ENCODE data around the gene COL16A1. TPM values are rescaled to one million over a fixed set of nuclear protein-coding genes. Genes with fewer than 3 reads are reported as not detected.

The COL16A1 gene
- total RNA-seq, 2 donors from 2014 or later, result 7.4 to 9.9 TPM

DNA sequence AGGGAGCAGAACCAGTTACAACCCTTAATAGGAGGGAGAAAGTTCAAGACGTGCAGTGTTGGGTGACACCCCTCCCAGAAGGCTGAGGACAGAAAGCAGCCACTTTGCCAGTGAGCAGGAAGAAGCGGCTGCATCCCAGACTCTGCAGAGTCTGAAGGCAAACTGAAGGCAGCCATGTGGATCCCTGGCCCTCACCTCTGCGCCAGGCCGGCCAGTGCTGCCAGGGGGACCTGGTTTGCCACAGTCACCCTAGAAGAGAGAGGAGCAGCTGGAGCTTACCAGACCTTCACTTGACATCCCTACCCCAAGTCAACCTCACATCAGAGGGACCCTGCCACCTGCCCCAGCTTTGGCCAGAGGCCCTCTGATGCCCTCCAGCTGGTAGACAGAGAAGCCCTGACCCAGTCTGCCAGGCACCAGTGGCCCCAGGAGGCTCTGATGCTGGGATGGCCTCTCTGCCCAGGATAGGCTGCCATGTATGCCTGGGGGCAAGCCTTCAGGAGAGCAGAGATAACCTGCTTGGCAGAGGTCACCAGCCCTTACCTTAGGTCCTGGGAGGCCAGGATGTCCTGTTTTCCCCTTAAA is 42.9 kb downstream of the COL16A1 start:
- H3K4me3 Mint-ChIP-seq, result no peak overlapping the region
- peaks cover 9% of the 10 kb centered on the region for H3K4me1 Mint-ChIP-seq
- H3K27me3 Mint-ChIP-seq (ENCODE audit: insufficient read depth), result no peaks in the 10 kb centered on the region
- no peaks in the 10 kb centered on the region for H3K36me3 Mint-ChIP-seq (ENCODE audit: low read depth)
- H3K9me3 ChIP-seq (ENCODE audit: control insufficient read depth, low read length), result no peaks in the 10 kb centered on the region
- TF ChIP-seq, protein P1, sequence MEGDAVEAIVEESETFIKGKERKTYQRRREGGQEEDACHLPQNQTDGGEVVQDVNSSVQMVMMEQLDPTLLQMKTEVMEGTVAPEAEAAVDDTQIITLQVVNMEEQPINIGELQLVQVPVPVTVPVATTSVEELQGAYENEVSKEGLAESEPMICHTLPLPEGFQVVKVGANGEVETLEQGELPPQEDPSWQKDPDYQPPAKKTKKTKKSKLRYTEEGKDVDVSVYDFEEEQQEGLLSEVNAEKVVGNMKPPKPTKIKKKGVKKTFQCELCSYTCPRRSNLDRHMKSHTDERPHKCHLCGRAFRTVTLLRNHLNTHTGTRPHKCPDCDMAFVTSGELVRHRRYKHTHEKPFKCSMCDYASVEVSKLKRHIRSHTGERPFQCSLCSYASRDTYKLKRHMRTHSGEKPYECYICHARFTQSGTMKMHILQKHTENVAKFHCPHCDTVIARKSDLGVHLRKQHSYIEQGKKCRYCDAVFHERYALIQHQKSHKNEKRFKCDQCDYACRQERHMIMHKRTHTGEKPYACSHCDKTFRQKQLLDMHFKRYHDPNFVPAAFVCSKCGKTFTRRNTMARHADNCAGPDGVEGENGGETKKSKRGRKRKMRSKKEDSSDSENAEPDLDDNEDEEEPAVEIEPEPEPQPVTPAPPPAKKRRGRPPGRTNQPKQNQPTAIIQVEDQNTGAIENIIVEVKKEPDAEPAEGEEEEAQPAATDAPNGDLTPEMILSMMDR (conservative IDR thresholded peaks at IDR 0.05), result no peak
- no peaks in the 10 kb centered on the region for H3K36me3 ChIP-seq (ENCODE audit: control insufficient read depth, insufficient read depth, low read length)
- peaks cover 5% of the 10 kb centered on the region for H3K4me1 ChIP-seq (ENCODE audit: control insufficient read depth, insufficient read depth, low read length)
- no peak for DNase-seq
- no peak overlapping the region for H3K27ac Mint-ChIP-seq
- no peak overlapping the region for H3K9ac ChIP-seq (ENCODE audit: extremely low read depth, low read length, poor library complexity, severe bottlenecking)
- no peak overlapping the region for H3K4me3 ChIP-seq (ENCODE audit: low read length)
- H3K27ac ChIP-seq (ENCODE audit: low read depth, low read length), result no peak overlapping the region
- no peaks in the 10 kb centered on the region for H3K27me3 ChIP-seq (ENCODE audit: control insufficient read depth, insufficient read depth, low read length, poor library complexity, severe bottlenecking)
- H3K9me3 Mint-ChIP-seq, result no peaks in the 10 kb centered on the region
- WGBS, 2 experiments (ENCODE audit: insufficient coverage in 1 of 2, insufficient read length in 1 of 2), result 90 to 95% methylated on average over 3 to 4 of the region's 4 CpGs

DNA sequence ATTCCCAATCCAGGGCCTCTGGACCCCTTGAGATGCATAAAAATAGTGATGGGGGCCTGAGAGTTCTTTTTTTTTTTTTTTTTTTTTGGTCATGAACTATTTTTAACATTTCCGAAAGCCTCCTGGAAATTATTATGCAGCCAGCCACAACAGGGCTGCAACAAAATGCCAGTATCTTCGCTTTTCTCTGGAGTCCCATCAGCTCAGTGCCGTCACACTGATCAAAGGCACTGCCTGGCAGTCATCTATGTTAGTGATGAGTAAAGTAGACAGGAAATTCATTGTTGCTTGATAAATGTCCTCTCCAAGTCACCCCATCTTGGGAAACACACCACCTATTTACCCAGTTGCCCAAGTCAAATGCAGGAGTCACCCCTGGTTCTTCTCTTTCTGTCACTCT is 43.9 kb downstream of the COL16A1 start:
- Mint-ChIP-seq H3K27ac (no peak overlapping the region), H3K27me3 (ENCODE audit: insufficient read depth) (peaks cover 1% of the 10 kb centered on the region), H3K9me3 (no peaks in the 10 kb centered on the region), H3K4me3 (no peak overlapping the region), H3K4me1 (peaks cover 16% of the 10 kb centered on the region), H3K36me3 (ENCODE audit: low read depth) (no peaks in the 10 kb centered on the region)
- WGBS, 2 experiments (ENCODE audit: insufficient coverage in 1 of 2, insufficient read length in 1 of 2), result 74% methylated on average over 3 of the region's 3 CpGs; no CpG with 5 or more reads in 1 of the 2 experiments
- Histone ChIP-seq H3K4me1 (ENCODE audit: control insufficient read depth, insufficient read depth, low read length) (peaks cover 9% of the 10 kb centered on the region), H3K9me3 (ENCODE audit: control insufficient read depth, low read length) (no peaks in the 10 kb centered on the region), H3K4me3 (ENCODE audit: low read length) (no peak overlapping the region), H3K9ac (ENCODE audit: extremely low read depth, low read length, poor library complexity, severe bottlenecking) (no peak overlapping the region), H3K36me3 (ENCODE audit: control insufficient read depth, insufficient read depth, low read length) (no peaks in the 10 kb centered on the region), H3K27me3 (ENCODE audit: control insufficient read depth, insufficient read depth, low read length, poor library complexity, severe bottlenecking) (no peaks in the 10 kb centered on the region), H3K27ac (ENCODE audit: low read depth, low read length) (no peak overlapping the region)
- TF ChIP-seq, protein P1 (conservative IDR thresholded peaks at IDR 0.05), result no peak
- DNase-seq, result no peak

DNA sequence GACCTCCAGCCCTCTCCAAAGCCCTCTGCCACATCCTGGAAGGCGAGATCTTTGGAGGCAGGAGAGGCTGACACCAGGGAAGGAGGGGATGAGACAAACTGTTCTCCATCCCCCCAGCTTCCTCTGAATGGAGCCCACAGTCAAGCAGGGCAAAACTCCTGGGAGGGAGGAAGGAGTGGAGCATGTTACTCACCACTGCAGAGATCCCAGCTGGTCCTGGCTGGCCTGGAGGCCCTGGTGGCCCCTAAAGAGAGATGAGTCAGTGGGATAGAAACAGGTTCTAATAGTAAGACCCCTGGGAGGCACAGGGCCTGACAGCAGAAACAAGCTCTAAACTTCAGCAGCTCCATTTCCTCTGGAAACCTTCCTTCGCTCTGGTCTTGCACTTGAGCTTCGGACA is 45.1 kb downstream of the COL16A1 start:
- Histone ChIP-seq H3K36me3 (ENCODE audit: control insufficient read depth, insufficient read depth, low read length) (no peaks in the 10 kb centered on the region), H3K4me3 (ENCODE audit: low read length) (no peak overlapping the region), H3K27me3 (ENCODE audit: control insufficient read depth, insufficient read depth, low read length, poor library complexity, severe bottlenecking) (no peaks in the 10 kb centered on the region), H3K4me1 (ENCODE audit: control insufficient read depth, insufficient read depth, low read length) (peaks cover 9% of the 10 kb centered on the region), H3K9ac (ENCODE audit: extremely low read depth, low read length, poor library complexity, severe bottlenecking) (no peak overlapping the region), H3K27ac (ENCODE audit: low read depth, low read length) (no peak overlapping the region), H3K9me3 (ENCODE audit: control insufficient read depth, low read length) (no peaks in the 10 kb centered on the region)
- Mint-ChIP-seq H3K36me3 (ENCODE audit: low read depth) (no peaks in the 10 kb centered on the region), H3K27me3 (ENCODE audit: insufficient read depth) (peaks cover 1% of the 10 kb centered on the region), H3K4me3 (no peak overlapping the region), H3K27ac (no peak overlapping the region), H3K4me1 (peaks cover 16% of the 10 kb centered on the region), H3K9me3 (no peaks in the 10 kb centered on the region)
- DNase-seq, result no peak
- 97% methylated on average over 3 of the region's 3 CpGs; no CpG with 5 or more reads in 1 of the 2 experiments for WGBS, 2 experiments (ENCODE audit: insufficient coverage in 1 of 2, insufficient read length in 1 of 2)
- TF ChIP-seq, protein P1 (conservative IDR thresholded peaks at IDR 0.05), result no peak

Measured in endodermal cell (in vitro differentiated cells).